Brain pericyte (primary cell): ENCODE data around the gene SLC1A7.

Experiments
- DNase-seq: peaks from one replicate; pipeline ENCODE4 v3.0.0-alpha.2; 2012; ENCODE audit warnings: low read depth, low spot score

SLC1A7 gene

GRCh38 chr1:53116307-53116810 is 26.1 kb downstream of the SLC1A7 start:
- DNase-seq: no peak

DNA sequence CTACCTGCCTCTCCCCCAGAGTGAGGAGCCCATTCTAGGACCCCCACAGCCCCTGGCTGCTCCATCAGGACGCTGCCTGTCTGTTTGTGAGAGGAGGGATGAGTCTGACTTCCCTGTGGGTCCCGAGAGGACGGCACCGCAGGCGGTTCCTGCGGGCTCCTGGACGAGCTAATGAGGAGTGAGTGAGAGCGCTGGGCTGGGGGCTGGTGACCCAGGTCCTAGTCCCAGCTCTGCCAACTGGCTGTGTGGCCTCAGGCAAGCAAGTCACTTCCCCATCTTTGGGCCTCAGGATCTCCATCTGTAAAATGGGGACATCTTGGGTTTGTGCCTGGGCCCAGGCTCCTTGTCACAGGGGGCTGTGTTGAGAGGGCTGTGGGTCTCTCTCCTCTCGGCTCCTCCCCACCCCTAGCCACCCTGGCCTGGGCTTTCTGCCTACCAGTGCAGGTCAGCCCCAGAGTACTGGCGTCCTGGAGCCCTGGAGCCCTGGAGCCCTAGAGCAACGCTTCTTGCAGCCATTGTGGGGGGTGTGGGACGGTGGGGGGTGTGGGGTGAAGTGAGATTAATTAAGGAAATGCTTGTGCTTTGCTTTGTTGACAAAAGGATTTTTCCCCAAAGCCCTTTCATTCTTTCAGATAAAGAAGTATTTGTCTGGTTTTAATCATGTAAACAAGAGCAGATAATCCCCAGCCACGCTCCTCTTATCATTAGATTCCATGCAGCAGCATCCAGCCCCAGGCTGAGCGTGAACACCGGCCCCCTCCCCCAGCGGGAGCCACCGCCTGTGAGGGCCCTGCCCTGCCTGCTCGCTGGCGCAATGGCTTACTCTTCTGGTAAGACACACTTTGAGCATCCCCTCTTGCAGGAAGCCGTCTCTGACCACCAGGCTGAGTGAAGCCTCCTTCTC is 26.8 kb downstream of the SLC1A7 start:
- no peak for DNase-seq

DNA sequence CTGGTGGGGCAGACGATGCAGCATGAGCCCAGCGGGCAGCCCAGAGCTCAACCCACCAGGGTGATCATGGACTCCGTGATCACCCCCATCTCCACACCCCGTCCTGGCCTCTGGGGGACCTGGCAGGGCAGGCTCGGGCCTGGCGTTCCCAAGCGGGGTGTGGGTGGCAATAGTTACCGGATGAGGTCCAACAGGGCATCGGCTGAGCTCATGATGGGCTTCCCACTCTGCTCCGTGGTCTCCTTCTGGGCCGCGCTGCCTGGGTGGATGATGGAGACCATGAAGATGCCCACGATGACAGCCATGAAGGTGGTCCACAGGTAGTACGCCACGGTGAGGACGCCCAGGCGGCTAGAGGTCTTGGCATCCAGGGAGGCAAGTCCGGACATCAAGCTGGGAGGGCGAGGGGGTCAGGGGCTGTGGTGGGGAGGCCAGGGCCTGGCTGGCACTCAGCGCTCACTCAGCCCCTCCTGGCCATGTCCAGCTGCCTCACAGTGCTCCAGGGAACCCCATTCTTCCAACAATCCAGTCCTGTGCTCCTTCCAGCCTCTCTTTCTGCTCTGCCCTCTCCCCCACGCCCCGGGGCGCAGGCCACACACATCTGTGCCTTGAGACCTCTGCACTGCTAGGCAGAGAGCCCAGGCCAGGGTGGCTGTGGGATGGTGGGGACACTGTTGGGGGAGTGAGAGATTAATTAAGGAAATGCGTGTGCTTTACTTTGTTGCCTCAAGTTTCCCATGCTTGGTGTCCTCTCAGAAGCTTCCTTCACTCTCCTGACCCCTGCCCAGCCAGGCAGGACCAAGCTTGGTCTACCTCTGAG is 27.6 kb downstream of the SLC1A7 start:
- DNase-seq: no peak

DNA sequence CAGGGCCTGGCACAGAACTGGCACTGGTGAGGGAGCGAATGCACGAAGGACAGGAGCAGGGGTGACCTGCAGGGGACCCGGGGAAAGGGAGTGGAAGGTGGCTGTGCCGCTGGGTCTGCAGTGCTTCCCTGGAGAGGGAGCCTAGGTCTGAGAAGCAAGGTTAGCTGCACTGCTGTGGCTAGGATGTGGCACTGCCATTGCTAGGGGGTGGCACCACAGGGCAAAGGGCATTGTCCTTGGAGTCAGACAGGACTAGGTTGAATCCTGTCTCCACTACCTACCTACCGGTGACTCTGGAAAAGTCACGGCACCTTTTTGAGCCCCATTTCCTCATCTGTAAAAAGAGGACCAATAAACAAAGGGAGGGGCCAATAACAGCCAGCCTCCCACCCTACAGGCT is 28.3 kb downstream of the SLC1A7 start:
- no peak for DNase-seq

DNA sequence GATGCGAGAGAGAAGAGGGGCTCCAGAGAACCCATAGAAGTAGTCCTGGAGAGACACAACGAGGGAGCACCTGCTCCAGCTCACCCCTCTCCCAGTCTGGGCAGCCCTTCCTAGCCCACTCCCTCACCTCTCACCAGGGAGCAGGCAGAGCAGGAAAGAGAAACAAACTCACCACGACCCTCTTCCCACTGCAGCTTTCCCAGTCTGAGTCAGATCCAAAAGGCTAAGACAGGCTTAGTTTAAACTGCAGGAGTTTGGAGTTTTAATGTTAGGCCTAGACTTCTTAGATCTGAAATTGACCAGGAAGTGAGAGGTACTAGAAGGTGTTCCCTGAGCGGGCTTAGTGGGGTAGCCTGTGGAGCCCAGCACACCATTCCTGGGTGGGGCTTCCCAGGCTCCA is 29.6 kb downstream of the SLC1A7 start:
- no peak for DNase-seq

DNA sequence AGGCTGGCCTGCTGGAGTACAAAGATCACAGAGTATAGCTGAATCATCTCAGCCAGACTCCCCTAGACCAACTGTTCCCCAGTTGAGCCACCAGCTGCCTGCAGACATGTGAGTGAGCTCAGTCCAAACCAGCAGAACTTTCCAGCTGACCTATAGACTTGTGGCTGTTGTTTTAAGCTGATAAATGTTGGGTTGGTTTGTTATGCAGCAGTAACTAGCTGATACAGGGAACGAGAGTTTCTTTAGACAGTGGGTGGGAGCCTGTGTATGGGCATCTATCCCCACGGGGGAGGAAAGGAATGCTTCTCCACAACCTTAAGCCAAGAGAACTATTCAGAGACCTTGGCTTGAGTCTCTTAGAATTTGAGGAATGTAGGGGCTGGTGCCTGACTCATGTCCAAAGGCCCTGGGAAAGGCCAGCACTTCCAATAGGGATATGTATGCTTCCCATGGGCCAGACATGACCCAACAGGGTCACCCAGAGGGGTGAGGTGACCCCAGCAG is 30.1 kb downstream of the SLC1A7 start:
- no peak for DNase-seq

DNA sequence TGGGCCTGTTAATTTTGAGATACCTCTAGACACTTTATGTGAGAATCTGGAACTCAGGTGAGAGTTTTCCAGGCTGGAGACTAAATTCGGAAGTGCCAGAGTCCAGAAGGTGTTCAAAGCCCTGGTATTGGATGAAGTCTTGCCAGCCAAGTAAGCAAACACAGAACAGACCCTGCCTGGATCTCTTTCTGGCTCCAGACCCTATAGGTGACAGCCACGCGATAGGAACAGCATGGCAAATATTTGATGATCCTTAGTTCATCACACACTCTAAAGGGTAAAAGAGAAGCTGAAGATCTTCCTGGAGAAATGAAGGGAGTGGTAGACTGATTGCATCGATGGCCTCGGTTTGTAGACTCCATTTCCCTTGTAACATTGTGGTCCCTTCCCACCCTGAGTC is 30.7 kb downstream of the SLC1A7 start:
- no peak for DNase-seq

GRCh38 chr1:53111073-53111556 is 31.3 kb downstream of the SLC1A7 start:
- DNase-seq: no peak

DNA sequence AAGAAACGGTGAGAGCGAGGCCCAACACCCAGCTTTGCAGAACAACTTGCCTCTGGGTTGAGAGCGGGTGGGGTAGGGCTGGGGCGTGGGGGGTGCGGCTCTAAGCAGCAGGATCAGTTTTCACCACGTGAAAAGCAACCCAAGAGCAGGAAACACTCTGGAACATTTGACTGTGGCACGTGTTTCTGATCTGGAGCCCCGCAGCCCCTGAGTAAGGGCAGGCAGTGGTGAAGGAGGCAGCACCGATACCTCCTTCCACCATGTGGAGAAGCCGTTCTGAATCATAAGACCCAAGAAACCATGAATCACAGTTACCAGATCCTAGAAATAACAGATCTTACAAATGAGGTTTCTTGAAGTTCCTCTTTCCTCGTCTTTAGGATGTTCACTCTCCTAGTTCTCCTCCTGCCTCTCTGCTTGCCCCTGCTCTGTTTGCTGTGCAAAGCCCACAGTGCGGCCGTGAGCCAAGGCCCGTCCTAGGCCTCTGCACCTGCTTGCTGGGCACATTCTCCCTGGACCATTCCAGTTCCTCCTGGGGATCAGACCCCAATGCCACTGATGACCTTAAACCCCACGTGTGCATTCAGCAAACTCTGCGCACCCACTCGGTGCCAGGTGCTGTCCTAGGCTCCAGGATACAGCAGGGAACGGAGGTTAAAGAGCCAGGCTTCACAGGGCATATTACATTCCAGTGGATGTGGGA is 31.9 kb downstream of the SLC1A7 start:
- DNase-seq: no peak

- no peak for DNase-seq
Observed at GRCh38 chr1:53108646-53109580, 33.5 kb downstream of the SLC1A7 start.

DNA sequence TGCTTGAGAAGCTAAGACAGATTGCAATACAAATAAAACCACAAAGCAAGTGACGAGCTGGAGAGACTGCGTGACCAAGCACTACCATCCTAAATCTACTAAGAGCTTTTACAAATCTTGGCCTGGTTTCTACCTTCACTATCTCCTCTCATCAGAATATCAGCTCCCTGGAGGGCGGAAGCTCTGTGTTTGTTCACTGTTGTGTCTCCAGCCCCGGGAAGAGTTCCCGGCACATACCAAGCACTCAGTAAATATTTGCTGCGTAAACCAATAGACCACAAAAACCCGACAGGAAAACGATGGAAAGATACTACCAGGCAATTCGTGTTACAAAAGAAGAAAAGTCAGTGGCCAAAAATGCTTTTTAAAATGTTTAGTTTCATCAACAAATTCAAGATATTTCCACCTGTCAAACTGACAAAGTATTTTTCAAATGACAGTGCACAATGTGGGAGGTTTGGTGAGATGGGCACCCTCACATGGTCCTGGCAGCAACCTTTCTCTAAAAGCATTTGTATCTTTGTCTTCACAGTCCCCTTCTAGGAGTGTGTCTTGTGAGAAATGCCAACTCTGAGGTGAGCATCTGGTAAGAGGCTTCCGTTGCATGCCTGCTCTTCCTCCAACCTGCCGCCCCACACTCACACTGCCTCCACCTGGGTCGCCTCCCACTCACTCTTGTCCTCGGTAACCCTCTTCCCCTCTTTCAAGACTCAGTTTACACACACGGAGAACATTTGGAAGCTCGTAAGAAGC is 34.7 kb downstream of the SLC1A7 start:
- DNase-seq: no peak

DNA sequence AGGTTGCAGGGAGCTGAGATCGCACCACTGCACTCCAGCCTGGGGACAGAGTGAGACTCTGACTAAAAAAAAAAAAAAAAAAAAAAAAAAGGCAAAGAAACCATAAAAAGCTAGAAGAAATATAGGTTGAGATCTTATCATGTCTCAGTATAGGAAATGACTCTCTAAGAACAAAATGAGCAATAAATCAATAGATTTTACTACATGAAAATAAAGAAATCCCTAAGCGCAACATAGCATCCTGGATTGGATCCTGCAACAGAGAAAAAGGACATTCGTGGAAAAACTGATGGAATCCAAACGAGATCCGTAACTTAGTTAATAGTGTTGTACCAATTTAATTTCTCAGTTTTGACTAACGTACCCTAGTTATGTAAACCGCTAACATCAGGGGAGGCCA is 35.3 kb downstream of the SLC1A7 start:
- DNase-seq: no peak

DNA sequence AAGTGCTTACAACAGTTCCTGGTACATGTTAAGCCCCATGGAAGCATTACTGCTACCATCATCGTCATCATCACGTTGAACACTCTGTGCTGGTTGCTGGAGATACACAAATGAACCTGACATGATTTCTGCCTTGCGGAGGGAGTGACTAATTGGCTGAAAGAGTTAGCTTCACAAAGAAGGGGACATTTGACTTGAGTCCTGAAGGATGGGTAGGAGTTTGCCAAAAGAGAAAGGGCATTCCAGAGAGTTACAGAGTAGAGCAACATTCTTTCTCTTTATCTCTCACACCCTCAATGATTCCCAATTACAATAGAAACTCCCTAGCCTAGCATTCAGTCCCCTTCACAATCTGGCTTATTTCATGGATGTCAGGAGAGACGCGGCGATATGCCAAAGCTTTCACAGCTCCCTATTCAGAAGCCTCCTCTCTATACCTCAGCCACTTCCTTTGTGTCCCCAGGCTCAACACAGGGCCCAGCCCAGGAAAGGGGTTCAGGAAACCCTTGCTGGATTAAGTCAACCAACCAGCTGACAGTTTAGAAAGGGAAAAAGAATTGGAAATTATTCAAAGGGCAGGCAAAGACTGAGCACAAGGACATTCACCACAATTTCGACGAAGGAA is 38.0 kb downstream of the SLC1A7 start:
- no peak for DNase-seq

DNA sequence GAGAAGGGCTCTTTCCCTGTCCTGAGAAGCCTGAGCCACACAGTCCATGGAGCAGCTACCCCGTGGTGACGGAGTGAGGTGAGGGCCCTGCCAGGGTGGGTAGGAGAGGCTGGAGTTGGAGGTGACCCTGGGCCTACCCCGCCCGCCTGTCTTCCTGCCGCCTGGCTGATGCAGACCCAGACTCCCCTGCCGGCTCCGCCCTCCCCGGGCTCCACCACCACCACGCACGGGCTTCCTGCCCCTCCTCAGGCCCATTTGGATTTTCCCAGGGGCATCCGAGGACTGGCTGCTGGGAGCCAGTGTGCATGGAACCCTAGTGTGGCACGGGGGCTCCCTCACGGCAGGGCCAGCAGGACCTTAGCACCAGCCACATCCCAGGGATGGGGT is 47.9 kb downstream of the SLC1A7 start:
- DNase-seq: no peak

DNA sequence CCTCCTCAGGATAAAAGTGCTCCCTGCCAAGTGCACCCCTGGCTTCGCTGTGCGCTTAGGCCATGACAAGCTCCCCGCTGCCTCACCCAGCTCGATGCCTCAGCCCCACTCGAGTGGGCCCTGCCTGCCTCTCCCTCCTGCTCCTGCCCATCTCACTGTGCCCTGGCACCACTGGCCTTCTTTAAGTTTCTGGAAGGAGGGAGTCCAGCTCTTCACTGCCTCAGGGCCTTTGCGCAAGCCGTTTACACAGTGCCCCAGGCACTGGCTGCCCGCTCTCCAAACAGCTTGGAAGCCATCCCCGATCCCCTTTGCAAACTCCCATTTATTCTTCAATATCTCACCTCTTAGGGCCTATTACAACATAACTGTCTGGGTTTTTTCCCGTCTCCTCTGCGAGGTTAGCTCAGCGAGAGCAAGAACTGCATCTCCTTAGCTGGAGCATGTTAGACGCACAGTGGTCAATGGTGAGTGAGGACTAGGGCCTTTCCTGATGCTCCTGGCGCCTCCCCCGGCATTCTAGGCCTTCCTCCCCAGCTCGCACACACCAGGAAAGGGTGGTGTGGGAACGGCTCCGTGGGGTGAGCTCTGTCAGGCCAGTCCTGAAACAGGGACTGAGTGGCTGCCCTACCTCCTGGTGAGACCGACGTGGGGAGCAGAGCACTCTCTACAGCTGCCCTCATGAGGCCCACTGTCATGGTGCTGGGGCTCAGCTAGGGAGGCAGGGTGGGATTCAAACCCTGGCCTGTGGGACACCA is 48.5 kb downstream of the SLC1A7 start:
- no peak for DNase-seq

DNA sequence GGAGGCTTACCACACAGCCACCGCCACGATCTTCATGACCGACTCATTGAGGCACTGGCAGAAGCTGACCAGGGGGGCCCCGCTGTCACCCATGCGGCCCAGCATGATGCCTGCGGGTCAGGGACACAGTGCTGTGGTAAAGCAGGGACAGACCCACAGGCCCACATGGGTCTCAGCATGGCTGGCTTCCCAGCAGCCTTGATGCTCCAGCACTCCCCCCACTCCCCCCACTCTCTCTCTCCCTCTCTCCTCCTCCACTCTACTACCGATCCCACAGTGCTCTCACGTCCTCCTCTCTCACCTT is 49.0 kb downstream of the SLC1A7 start:
- no peak for DNase-seq

- no peak for DNase-seq
Observed at GRCh38 chr1:53092659-53093450, 49.6 kb downstream of the SLC1A7 start.
